Activated B cell treated with CpG ODN at 0.5 μM for 24 hours (primary cell): ENCODE measurements around the gene LRRC4C. TPM values are rescaled to one million over a fixed set of nuclear protein-coding genes. Genes with fewer than 3 reads are reported as not detected.

ENCODE experiments used
- ATAC-seq: fragments of 200-7000 bp; cut with Tn5 transposase; one replicate; pipeline ENCODE4 v1.10.0; 2021; ENCODE audit warnings: low read depth, mild to moderate bottlenecking, moderate library complexity
- CTCF ChIA-PET: fragments of 350-600 bp; sonication (Branson Sonifier 250); formaldehyde crosslinking; loops from one replicate; lab custom pipeline; 2021; ENCODE audit warnings: antibody characterized with exemption; lab: Charles Lee
- POLR2A ChIA-PET: fragments of 350-600 bp; sonication (Branson Sonifier 250); formaldehyde crosslinking; loops from one replicate; lab custom pipeline; 2021; ENCODE audit warnings: antibody characterized with exemption; lab: Charles Lee
- DNase-seq: peaks from one replicate; pipeline ENCODE4 v3.0.0; 2022
- H3K27ac Mint-ChIP-seq: one replicate; pipeline ENCODE4 v1.8.0; 2020; ENCODE audit warnings: mixed read lengths
- H3K27me3 Mint-ChIP-seq: one replicate; pipeline ENCODE4 v1.8.0; 2021; ENCODE audit warnings: mixed read lengths
- H3K36me3 Mint-ChIP-seq: one replicate; pipeline ENCODE4 v1.8.0; 2021; ENCODE audit warnings: low read depth, mixed read lengths
- H3K4me1 Mint-ChIP-seq: one replicate; pipeline ENCODE4 v1.8.0; 2021; ENCODE audit warnings: mixed read lengths
- H3K4me3 Mint-ChIP-seq: one replicate; pipeline ENCODE4 v1.8.0; 2020; ENCODE audit warnings: mild to moderate bottlenecking, mixed read lengths
- H3K9me3 Mint-ChIP-seq: one replicate; pipeline ENCODE4 v1.8.0; 2020; ENCODE audit warnings: mixed read lengths
- intact Hi-C: fragments of 100-400 bp; cut with micrococcal nuclease; formaldehyde crosslinking; loops from one replicate; pipeline ENCODE4 v1.15.1; 2024
- total RNA-seq: library from RNA; stranded (reverse); gene quantifications from 2 replicates; pipeline ENCODE4 v1.2.3, GENCODE V29; 2022
- TF ChIP-seq, protein P1 (sequence below): fragments of 200-600 bp; IDR thresholded peaks from one replicate; pipeline ENCODE4 v1.8.0; 2022; ENCODE audit warnings: antibody characterized with exemption, mild to moderate bottlenecking

LRRC4C gene
- total RNA-seq, 1 donor from 2014 or later = not detected

DNA sequence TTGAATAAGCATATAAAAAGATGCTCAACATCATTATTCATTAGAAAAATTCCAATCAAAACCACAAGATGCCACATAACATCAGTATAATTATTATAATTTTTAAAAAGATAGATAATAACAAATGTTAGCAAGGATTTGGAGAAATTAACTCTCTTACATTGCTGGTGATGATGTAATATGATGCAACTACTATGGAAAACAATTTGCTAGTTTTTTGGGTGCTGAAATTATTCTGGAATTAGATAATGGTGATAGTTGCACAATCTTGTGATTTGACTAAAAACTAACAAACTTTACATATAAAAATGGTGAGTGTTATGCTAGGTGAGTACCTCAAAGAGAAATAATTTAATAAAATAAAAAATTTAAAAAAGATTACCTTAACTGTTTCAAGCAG, 412.2 kb downstream of the LRRC4C start:
- no peaks in the 10 kb centered on the region for H3K27me3 Mint-ChIP-seq
- no peak for DNase-seq
- H3K4me3 Mint-ChIP-seq = no peak overlapping the region
- H3K9me3 Mint-ChIP-seq = no peaks in the 10 kb centered on the region
- ChIA-PET CTCF (no interaction called here), POLR2A (no interaction called here)
- H3K36me3 Mint-ChIP-seq = no peaks in the 10 kb centered on the region
- intact Hi-C loops = no loop called here
- H3K4me1 Mint-ChIP-seq = no peaks in the 10 kb centered on the region
- TF ChIP-seq, protein P1, sequence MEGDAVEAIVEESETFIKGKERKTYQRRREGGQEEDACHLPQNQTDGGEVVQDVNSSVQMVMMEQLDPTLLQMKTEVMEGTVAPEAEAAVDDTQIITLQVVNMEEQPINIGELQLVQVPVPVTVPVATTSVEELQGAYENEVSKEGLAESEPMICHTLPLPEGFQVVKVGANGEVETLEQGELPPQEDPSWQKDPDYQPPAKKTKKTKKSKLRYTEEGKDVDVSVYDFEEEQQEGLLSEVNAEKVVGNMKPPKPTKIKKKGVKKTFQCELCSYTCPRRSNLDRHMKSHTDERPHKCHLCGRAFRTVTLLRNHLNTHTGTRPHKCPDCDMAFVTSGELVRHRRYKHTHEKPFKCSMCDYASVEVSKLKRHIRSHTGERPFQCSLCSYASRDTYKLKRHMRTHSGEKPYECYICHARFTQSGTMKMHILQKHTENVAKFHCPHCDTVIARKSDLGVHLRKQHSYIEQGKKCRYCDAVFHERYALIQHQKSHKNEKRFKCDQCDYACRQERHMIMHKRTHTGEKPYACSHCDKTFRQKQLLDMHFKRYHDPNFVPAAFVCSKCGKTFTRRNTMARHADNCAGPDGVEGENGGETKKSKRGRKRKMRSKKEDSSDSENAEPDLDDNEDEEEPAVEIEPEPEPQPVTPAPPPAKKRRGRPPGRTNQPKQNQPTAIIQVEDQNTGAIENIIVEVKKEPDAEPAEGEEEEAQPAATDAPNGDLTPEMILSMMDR = no peak
- no peak overlapping the region for H3K27ac Mint-ChIP-seq
- ATAC-seq = no peak

DNA sequence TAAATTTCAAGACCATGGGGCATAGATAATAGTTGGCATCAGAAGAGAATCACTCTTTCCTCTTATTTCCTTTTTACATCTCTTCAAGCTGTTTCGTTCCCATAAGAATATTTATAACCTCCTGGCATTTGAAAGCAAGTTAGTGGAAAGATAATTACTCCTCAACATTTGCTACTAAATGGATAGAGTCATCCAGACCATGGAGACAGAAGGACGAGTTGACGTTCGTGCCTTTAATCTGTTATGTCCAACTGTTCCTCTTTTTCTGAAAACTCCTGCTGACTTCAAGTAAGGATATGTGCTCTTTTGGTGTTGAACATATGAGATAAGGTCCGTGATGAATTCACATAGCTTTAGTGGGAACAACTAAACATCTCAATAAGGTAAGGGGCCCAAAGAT, 414.2 kb downstream of the LRRC4C start:
- no peaks in the 10 kb centered on the region for H3K9me3 Mint-ChIP-seq
- no peak for ATAC-seq
- ChIA-PET POLR2A (no interaction called here), CTCF (no interaction called here)
- no peak overlapping the region for H3K4me3 Mint-ChIP-seq
- H3K27me3 Mint-ChIP-seq = no peaks in the 10 kb centered on the region
- H3K4me1 Mint-ChIP-seq = no peaks in the 10 kb centered on the region
- H3K27ac Mint-ChIP-seq = no peak overlapping the region
- DNase-seq = no peak
- no peaks in the 10 kb centered on the region for H3K36me3 Mint-ChIP-seq
- TF ChIP-seq, protein P1 = no peak
- intact Hi-C loops = no loop called here

- Mint-ChIP-seq H3K4me1 (no peaks in the 10 kb centered on the region), H3K4me3 (no peak overlapping the region), H3K27ac (no peak overlapping the region), H3K27me3 (no peaks in the 10 kb centered on the region), H3K9me3 (no peaks in the 10 kb centered on the region), H3K36me3 (no peaks in the 10 kb centered on the region)
- intact Hi-C loops = no loop called here
- no peak for DNase-seq
- CTCF ChIA-PET = no interaction called here
- no peak for ATAC-seq
- TF ChIP-seq, protein P1 = no peak
- POLR2A ChIA-PET = no interaction called here
These were observed 414.7 kb downstream of the LRRC4C start for GRCh38 chr11:41044747-41045146.

GRCh38 chr11:41042688-41043087, 416.8 kb downstream of the LRRC4C start:
- no peaks in the 10 kb centered on the region for H3K27me3 Mint-ChIP-seq
- TF ChIP-seq, protein P1 = no peak
- DNase-seq (no peak), ATAC-seq (no peak)
- H3K9me3 Mint-ChIP-seq = no peaks in the 10 kb centered on the region
- H3K36me3 Mint-ChIP-seq = no peaks in the 10 kb centered on the region
- H3K27ac Mint-ChIP-seq = no peak overlapping the region
- POLR2A ChIA-PET = no interaction called here
- CTCF ChIA-PET = no interaction called here
- H3K4me3 Mint-ChIP-seq = no peak overlapping the region
- intact Hi-C loops = no loop called here
- H3K4me1 Mint-ChIP-seq = no peaks in the 10 kb centered on the region

- no peaks in the 10 kb centered on the region for H3K4me1 Mint-ChIP-seq
- DNase-seq (no peak), ATAC-seq (no peak)
- no peak overlapping the region for H3K27ac Mint-ChIP-seq
- intact Hi-C loops = no loop called here
- H3K9me3 Mint-ChIP-seq = no peaks in the 10 kb centered on the region
- H3K4me3 Mint-ChIP-seq = no peak overlapping the region
- no peaks in the 10 kb centered on the region for H3K27me3 Mint-ChIP-seq
- TF ChIP-seq, protein P1 = no peak
- ChIA-PET POLR2A (no interaction called here), CTCF (no interaction called here)
- no peaks in the 10 kb centered on the region for H3K36me3 Mint-ChIP-seq
These were observed 419.0 kb downstream of the LRRC4C start for GRCh38 chr11:41040474-41040873.
